Measurements from ENCODE around the gene SAMD8.
"Not testable (repeated sequence)": the region's sequence is repeated elsewhere in the genome, so short reads cannot be mapped to it uniquely, and the experiment has no call there.

The SAMD8 gene

GRCh38 chr10:75195035-75195763, 83.7 kb downstream of the SAMD8 start:
- DNase-seq (ENCODE audit: low spot score), result no peak

- no peak for DNase-seq (ENCODE audit: low spot score)
Observed at GRCh38 chr10:75197066-75197465, 85.6 kb downstream of the SAMD8 start.

DNA sequence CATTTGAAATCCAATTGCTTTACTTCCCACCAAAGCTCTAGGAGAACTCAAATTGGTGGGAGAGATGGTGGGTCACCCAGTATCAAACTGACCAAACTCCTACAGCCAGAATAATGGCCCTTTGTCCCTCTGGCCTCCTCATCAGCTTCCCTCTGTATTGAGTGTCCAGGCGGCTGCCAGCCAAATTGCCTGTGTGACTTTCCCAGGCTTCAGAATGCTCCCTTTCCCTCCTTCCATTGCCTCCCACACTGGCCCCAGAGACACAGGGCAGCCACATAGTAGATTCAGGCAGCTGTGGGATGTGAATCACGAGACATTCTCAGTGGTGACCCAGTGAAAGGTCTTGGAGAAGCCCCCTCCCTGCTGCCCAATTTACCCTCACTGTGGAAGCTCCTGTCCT, 86.5 kb downstream of the SAMD8 start:
- DNase-seq (ENCODE audit: low spot score), result no peak

DNA sequence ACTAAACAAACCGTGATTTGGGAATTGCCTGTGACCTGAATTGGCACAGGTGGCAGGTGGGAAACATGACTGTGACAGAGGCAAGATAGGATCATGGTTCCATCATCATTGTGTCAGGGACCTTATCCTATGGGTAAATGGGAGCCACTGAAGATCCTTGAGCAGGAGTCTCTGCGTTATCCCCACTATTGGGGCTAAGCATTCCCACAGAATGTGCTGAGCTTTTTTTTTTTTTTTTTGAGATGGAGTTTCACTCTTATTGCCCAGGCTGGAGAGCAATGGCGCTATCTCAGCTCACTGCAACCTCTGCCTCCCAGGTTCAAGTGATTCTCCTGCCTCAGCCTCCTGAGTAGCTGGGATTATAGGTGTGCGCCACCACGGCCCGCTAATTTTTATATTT, 88.5 kb downstream of the SAMD8 start:
- DNase-seq (ENCODE audit: low spot score), result not testable (repeated sequence)

DNA sequence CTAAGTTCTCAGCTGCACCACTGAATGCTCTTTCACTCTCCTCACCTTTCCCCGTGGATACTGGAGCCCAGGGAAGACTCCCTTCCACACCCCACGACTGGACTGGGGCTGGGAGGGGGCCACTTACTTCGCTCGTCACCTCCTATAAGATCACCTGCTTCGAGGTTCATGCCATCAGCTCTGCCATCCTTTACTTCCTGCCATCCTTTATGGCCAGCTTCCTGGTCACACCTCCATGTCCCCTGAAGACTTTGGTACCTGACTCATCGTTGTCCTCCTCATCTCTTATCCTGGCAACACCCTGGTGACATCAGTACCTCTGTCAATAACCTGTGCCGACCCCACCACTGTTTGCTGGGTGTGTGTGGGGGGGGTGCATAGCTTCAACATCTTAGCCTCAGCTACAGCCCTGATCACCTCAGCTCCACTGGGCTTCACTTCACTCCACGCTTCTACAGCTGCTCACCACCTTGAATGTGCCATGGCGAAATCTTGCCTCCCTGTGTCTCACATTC, 90.4 kb downstream of the SAMD8 start:
- no peak for DNase-seq (ENCODE audit: low spot score)

DNA sequence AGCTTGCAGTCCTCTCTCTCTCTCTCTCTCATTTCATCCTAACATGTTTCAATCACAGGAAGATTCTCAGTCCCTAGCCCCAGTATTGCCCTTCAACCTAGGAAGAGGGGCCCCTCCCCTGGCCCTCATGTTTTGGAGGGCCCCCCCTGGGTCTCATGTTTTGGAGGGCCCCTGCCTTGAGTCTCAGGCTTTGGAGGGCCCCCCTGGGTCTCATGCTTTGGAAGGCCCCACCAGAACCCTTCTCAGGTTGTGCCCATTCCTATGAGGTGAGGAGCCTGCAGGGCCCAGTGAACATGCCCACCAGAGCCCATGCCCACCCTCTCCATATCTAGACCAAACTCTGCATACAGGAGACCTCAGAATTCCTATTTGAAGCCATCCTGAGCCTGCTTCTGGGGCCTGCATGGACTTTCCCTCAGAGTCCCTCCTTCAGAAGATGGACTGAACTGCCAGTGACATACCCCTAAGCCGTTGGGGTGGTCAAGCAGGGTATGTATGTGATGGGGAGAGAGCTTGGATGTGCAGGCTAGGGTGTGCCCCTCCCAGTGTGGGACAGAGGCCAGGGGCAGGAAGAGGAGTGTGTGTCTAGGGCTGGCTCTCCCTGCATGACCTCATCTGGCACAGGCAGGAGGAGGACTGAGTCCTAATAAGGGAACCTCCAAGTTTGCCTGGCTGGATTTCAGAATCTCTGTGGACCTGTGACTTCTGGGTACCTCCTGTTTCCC, 91.0 kb downstream of the SAMD8 start:
- DNase-seq (ENCODE audit: low spot score), result no peak

DNA sequence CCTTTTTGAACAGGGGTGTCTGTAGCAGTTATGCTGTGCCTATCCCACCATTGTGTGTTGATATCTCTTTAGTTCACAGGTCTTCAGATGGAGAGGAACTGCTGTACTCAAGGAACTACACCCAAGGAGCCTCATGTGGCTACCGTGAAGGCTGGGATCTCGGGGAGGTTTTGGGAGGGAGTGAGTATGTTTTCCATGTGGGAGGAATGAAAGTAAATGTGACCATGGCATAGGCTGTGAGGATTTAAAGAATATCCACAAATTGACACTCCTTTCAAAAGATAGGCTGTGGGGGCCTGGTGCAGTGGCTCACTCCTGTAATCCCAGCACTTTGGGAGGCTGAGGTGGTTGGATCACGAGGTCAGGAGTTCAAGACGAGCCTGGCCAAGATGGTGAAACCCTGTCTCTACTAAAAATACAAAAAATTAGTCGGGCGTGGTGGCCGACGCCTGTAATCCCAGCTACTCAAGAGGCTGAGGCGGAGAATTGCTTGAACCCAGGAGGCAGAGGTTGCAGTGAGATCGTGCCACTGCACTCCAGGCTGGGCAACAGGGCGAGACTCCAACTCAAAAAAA, 91.7 kb downstream of the SAMD8 start:
- not testable (repeated sequence) for DNase-seq (ENCODE audit: low spot score)

DNA sequence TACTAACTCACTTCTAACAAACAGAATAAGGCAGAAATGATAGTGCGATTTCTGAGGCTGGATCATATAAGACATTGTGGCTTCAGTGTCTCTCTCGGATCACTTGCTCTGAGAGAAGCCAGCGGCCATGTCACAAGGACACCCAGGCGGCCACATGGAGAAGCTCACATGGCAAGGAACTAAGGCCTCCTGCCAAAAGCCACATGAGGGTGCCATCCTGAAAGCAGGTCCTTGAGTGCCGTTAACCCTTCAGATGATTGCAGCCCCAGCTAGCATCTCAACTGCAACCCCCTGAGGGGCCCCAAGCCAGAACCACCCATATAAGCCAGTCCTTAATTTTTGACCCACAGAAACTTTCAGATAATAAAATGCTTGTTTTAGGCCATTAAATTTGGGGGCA, 92.3 kb downstream of the SAMD8 start:
- DNase-seq (ENCODE audit: low spot score), result no peak

- no peak for DNase-seq (ENCODE audit: low spot score)
Observed at GRCh38 chr10:75205908-75206307, 94.5 kb downstream of the SAMD8 start.

DNA sequence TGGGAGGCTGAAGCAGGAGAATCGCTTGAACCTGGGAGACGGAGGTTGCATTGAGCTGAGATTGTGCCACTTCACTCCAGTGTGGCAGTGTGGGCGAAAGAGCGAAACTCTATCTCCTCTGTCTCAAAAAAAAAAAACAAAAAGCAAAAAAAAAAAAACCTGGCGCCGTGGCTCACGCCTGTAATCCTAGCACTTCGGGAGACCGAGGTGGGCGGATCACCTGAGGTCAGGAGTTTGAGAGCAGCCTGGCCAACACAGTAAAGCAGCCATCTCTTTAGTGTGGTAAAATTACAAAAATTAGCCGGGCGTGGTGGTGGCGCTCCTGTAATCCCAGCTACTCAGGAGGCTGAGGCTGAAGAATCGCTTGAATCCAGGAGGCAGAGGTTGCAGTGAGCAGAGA, 95.2 kb downstream of the SAMD8 start:
- DNase-seq (ENCODE audit: low spot score), result not testable (repeated sequence)

DNA sequence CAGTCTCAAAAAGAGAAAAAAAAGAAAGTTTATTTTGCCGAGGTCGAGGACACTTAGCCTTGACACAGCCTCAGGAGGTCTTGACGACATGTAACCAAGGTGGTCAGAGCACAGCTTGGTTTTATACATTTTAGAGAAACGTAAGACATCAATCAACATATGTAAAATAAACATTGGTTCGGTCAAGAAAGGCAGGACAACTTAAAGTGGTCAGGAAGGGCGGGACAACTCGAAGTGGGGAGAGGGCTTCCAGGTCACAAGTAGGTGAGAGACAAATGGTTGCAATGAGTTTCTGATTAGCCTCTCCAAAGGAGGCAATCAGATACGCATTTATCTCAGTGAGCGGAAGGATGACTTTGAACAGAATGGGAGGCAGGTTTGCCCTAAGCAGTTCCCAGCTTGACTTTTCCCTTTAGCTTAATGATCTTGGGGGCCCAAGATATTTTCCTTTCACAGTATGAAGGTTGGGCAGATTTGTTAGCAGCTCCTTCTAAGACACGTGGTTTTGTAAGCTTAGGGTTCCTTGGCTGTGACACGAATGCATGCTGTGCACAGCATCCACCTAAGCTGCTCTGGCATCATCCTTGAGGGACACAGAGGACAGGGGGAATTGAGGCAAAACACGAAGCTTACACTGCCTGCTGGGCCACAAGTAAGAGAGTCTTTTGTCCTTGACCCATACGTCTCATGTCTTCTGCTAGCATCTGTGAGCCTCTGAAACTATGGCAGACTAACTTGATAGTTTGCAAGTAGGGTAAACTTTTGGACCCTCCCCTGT, 95.8 kb downstream of the SAMD8 start:
- no peak for DNase-seq (ENCODE audit: low spot score)

GRCh38 chr10:75207857-75208144, 96.3 kb downstream of the SAMD8 start:
- DNase-seq (ENCODE audit: low spot score), result no peak

DNA sequence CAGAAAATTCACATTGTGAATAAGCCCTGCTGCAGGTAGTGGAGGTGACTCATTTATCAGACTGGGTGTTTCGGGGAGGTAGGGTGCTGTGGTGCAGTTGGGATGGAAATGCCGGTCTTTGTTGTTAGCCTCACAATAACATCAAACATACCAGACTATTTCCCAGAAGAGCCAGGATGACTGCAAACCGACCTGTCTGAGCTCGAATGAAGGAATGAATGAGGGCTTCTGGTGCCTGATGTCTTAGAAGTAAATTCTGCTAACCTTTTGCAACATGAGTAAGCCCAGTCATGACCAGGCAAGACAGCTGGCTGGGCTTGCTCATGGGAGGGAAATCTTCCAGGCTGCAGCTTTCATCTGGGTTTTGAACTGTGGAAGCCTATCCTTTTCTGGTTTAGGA, 96.7 kb downstream of the SAMD8 start:
- DNase-seq (ENCODE audit: low spot score), result no peak

GRCh38 chr10:75209086-75209920, 97.8 kb downstream of the SAMD8 start:
- DNase-seq (ENCODE audit: low spot score), result no peak

DNA sequence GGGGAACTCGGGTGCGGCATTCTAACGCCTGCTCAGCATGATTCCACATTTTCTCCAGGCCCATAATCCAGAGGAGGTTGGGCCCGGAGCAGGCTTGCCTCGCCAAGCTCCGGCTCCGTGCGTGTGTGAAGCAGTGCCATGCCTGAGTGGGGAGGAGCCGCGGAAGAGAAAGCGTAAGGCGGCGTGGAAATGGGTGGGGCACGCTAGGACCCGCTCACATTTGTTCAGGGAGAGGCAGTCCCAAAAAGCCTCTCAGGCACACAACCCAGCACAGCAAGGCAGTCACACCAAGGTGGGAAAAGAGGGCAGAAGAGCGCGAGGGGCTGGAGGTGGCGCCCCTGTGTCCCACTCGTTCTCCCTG, 98.4 kb downstream of the SAMD8 start:
- no peak for DNase-seq (ENCODE audit: low spot score)

DNA sequence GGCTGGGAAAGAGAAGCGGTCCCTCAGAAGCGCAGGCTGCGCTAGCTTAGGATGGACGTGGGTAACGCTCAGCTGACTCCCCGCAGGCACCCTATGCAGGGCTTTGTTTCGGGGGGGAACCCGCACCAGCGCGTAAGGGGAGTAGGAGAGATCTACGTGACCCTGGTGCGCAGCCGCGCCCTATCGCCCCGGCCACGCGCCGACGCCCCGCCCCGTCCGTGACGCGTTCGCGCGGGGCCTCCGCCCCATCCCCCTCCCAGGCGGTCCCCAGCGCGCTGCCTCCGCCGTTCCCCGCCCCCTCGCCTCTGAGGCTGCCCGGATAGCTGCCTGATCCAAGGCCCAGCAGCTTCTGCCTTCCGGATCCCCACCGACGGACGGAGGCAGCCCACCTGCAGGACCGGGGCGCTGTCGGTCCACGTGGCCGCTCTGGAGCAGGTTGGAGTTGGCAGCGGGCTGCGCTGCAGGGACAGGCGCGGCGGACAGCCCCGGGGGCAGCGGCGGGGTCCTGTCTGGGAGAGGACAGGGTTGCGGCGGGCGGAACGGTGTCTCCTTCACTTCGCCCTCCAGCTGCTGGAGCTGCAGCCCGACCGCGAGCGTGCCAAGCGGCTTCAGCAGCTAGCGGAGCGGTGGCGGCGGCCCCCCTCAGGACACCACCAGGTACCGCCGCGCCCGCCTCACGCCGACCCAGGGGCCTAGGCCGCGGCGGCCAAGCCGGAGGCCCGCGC, 99.0 kb downstream of the SAMD8 start, which contains the start of gene VDAC2:
Gene VDAC2, plus strand, starts transcription at position 515 of the 725 bp plus-strand sequence. CDS start 363 bp downstream, outside the sequence.
- DNase-seq (ENCODE audit: low spot score), result peak; percentile 85

DNA sequence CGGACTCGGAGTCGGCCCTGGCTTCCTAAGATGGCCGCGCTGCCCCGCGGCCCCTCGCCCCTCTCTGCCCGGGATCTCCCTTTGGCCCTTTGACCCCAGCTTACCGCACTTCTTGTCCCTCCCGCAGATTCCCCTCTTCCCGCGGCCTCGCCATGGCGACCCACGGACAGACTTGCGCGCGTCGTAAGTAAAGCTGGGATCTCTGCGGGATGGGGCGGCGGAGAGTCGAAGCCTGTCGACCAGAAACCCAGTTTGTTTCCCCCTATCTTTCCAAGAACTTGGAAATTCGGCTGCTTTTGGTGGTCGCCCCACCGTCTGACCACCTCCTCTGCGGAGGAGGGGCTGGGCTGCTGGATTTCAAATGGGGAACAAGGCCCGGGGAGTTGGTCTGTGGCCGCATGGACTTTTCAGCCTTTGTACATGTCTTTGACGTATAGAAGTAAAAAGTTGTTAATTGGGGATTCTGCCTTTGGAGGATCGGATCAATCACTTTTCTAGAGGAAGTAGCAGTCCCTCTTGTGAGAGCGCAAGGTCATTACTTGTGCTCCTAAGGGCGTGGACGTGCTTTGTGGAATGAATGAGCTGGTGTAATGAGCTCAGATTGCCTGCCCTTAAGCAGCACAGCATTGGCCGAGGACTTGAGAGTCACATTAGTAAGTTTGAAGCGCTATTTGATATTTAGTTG, 99.7 kb downstream of the SAMD8 start:
- peak; percentile 45 for DNase-seq (ENCODE audit: low spot score)

DNA sequence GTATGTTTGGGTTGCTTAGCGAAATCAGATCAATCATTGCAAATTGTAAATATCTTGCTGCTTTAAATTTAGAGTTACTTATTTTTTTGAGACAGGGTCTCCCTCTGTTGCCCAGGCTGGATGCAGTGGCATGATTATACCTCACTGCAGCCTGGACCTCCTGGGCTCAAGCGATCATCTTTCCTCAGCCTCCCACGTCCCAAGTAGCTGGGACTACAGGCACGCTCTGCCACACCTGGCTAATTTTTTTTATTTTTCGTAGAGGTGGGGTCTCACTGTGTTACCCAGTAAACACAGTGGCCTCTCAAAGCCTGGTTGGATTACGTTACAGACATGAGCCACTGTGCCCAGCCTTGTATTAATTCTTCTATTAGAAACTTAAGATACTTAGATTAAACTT, 100.9 kb downstream of the SAMD8 start:
- DNase-seq (ENCODE audit: low spot score), result no peak

- DNase-seq (ENCODE audit: low spot score), result no peak
Observed at GRCh38 chr10:75220274-75220673, 108.8 kb downstream of the SAMD8 start.

DNA sequence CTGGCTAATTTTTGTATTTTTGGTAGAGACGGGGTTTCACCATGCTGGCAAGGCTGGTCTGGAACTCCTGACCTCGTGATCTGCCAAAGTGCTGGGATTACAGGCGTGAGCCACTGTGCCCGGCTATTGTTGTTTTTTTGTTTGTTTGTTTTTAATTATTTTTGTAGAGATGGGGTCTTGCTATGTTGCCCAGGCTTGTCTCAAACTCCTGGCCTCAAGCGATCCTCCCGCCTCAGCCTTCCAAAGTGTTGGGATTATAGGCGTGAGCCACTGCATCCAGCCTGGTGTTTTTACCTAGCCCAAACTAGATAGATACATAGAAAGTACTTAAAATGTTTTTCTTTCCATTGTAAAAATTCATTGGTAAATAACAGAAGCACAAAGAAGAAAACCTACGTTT, 110.0 kb downstream of the SAMD8 start:
- not testable (repeated sequence) for DNase-seq (ENCODE audit: low spot score)

All from NAMALWA (cell line).